Glutamatergic neuron (in vitro differentiated cells): Measurements from ENCODE around the gene C1QTNF12. TPM values are rescaled to one million over a fixed set of nuclear protein-coding genes. Genes with fewer than 3 reads are reported as not detected.

Experiments
- DNase-seq: peaks from one replicate; pipeline ENCODE4 v3.0.0; 2022
- H3K27ac Mint-ChIP-seq: one replicate; pipeline ENCODE4 v1.8.0; 2020; ENCODE audit warnings: mild to moderate bottlenecking, mixed read lengths, inconsistent platforms; ENCODE audit not compliant: unreplicated experiment
- H3K27me3 Mint-ChIP-seq: one replicate; pipeline ENCODE4 v1.8.0; 2020; ENCODE audit warnings: mild to moderate bottlenecking, moderate library complexity, mixed read lengths, inconsistent platforms; ENCODE audit not compliant: unreplicated experiment
- H3K36me3 Mint-ChIP-seq: one replicate; pipeline ENCODE4 v1.8.0; 2020; ENCODE audit warnings: mild to moderate bottlenecking, mixed read lengths, inconsistent platforms; ENCODE audit not compliant: unreplicated experiment
- H3K4me1 Mint-ChIP-seq: one replicate; pipeline ENCODE4 v1.8.0; 2020; ENCODE audit warnings: mild to moderate bottlenecking, low read depth, mixed read lengths, inconsistent platforms; ENCODE audit not compliant: unreplicated experiment
- H3K4me3 Mint-ChIP-seq: one replicate; pipeline ENCODE4 v1.8.0; 2020; ENCODE audit warnings: mild to moderate bottlenecking, mixed read lengths, inconsistent platforms; ENCODE audit not compliant: unreplicated experiment
- H3K9me3 Mint-ChIP-seq: one replicate; pipeline ENCODE4 v1.8.0; 2020; ENCODE audit warnings: mild to moderate bottlenecking, moderate library complexity, mixed read lengths, inconsistent platforms; ENCODE audit not compliant: unreplicated experiment
- CTCF ChIP-seq: fragments of 200-600 bp; sonication (generic); IDR thresholded peaks from one replicate; pipeline ENCODE4 v1.5.0; 2021; ENCODE audit not compliant: partially characterized antibody, unreplicated experiment
- total RNA-seq: library from RNA; stranded (reverse); fragmentation: NEBNext Ultra II Directional; extraction: Animal tissue kit (Norgen Biotek cat#: 25700); gene quantifications from one replicate; pipeline ENCODE4 v1.2.1, GENCODE V29; 2021; ENCODE audit not compliant: unreplicated experiment

C1QTNF12 gene
- total RNA-seq, 1 donor from 2014 or later: 9.1 TPM

- Mint-ChIP-seq H3K36me3 (no peaks in the 10 kb centered on the region), H3K9me3 (peaks cover 7% of the 10 kb centered on the region), H3K27ac (peak overlapping the region; percentile 59), H3K4me1 (peaks cover 2% of the 10 kb centered on the region), H3K27me3 (peaks cover 23% of the 10 kb centered on the region), H3K4me3 (no peak overlapping the region)
- peak; percentile 18 for DNase-seq
- TF ChIP-seq CTCF: no peak
Measured at GRCh38 chr1:1292851-1293250, 46.3 kb upstream of the C1QTNF12 start.

GRCh38 chr1:1292442-1292779, 45.9 kb upstream of the C1QTNF12 start:
- Mint-ChIP-seq H3K9me3 (peaks cover 7% of the 10 kb centered on the region), H3K36me3 (no peaks in the 10 kb centered on the region), H3K4me3 (no peak overlapping the region), H3K4me1 (peaks cover 2% of the 10 kb centered on the region), H3K27me3 (peaks cover 23% of the 10 kb centered on the region), H3K27ac (peak overlapping the region; percentile 82)
- TF ChIP-seq CTCF: no peak
- DNase-seq: peak; percentile 15

GRCh38 chr1:1291548-1292441, 45.3 kb upstream of the C1QTNF12 start:
- Mint-ChIP-seq H3K27me3 (peaks cover 23% of the 10 kb centered on the region), H3K4me3 (no peak overlapping the region), H3K36me3 (no peaks in the 10 kb centered on the region), H3K9me3 (peaks cover 7% of the 10 kb centered on the region), H3K27ac (peak overlapping the region; percentile 82), H3K4me1 (peaks cover 2% of the 10 kb centered on the region)
- DNase-seq: peak; percentile 83
- TF ChIP-seq CTCF: peak; percentile 75

GRCh38 chr1:1291023-1291528, 44.6 kb upstream of the C1QTNF12 start:
- Mint-ChIP-seq H3K36me3 (no peaks in the 10 kb centered on the region), H3K4me1 (peaks cover 2% of the 10 kb centered on the region), H3K4me3 (no peak overlapping the region), H3K27ac (no peak overlapping the region), H3K9me3 (peaks cover 7% of the 10 kb centered on the region), H3K27me3 (peaks cover 20% of the 10 kb centered on the region)
- no peak for TF ChIP-seq CTCF
- peak; percentile 72 for DNase-seq

GRCh38 chr1:1290238-1290731, 43.8 kb upstream of the C1QTNF12 start:
- peak; percentile 91 for DNase-seq
- Mint-ChIP-seq H3K4me3 (no peak overlapping the region), H3K27me3 (peaks cover 16% of the 10 kb centered on the region), H3K4me1 (peaks cover 2% of the 10 kb centered on the region), H3K36me3 (no peaks in the 10 kb centered on the region), H3K9me3 (peaks cover 7% of the 10 kb centered on the region), H3K27ac (peak overlapping the region; percentile 72)
- TF ChIP-seq CTCF: peak; percentile 71
